ENCODE measurements around the gene GLI2. TPM values are rescaled to one million over a fixed set of nuclear protein-coding genes. Genes with fewer than 3 reads are reported as not detected.

The GLI2 gene
- total and polyA plus RNA-seq, 2 experiments from 2014 or later: 53.6 to 57.0 TPM

DNA sequence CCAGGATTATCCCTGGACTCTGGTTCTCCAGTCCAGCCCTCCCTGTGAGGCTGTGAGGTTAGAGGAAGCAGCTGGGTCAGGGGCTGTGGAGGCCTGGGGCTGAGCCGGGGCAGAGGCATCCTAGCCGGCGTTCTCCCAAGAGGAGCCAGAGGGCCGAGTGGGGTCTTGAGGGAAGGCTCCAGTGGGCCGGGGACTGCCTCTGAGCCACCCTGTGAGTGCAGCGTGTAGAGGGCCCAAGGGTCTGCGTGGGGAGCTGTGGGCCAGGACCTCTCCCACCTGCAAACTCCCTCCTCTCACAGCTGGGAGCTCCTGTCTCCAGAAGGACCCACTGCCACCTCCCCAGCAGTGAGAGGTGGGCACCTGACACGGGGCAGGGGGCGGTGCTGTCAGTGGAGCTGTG lies 41.0 kb downstream of the GLI2 start:
- Histone ChIP-seq H3K4me2 (no peak overlapping the region), H3K27ac (ENCODE audit: low read depth) (0 out of 2 replicates have a peak overlapping the region, but pooled peaks have one; percentile 45), H4K20me1 (replicated peaks; ENCODE audit: insufficient read depth) (peaks cover 28% of the 10 kb centered on the region), H3K4me1 (ENCODE audit: insufficient read depth) (peaks cover 49% of the 10 kb centered on the region), H2AFZ (no peak overlapping the region), H3K9me2 (ENCODE audit: insufficient read depth) (no peaks in the 10 kb centered on the region), H3K36me3 (ENCODE audit: insufficient read depth) (no peaks in the 10 kb centered on the region), H3K4me3 (no peak overlapping the region), H3K27me3 (ENCODE audit: insufficient read depth) (no peaks in the 10 kb centered on the region), H3F3A (replicated peaks; ENCODE audit: low read depth) (0 out of 2 replicates have a peak, but pooled peaks cover 8% of the 10 kb centered on the region), H3K79me2 (replicated peaks; ENCODE audit: insufficient read depth) (peaks cover 97% of the 10 kb centered on the region)
- H3K4me3 Mint-ChIP-seq: no peak overlapping the region
- H3K36me3 Mint-ChIP-seq (ENCODE audit: low read depth): no peaks in the 10 kb centered on the region
- H3K27me3 Mint-ChIP-seq (ENCODE audit: insufficient read depth, low read depth, poor library complexity): peaks cover 9% of the 10 kb centered on the region
- H3K27ac Mint-ChIP-seq: no peak overlapping the region
- TF ChIP-seq POLR2AphosphoS5 (IDR thresholded peaks at IDR 0.05; ENCODE audit: low read depth): no peak
- no peak for ATAC-seq
- no peaks in the 10 kb centered on the region for H3K9me3 Mint-ChIP-seq
- H3K4me1 Mint-ChIP-seq: peaks cover 59% of the 10 kb centered on the region
- no peak for DNase-seq (ENCODE audit: low spot score)

DNA sequence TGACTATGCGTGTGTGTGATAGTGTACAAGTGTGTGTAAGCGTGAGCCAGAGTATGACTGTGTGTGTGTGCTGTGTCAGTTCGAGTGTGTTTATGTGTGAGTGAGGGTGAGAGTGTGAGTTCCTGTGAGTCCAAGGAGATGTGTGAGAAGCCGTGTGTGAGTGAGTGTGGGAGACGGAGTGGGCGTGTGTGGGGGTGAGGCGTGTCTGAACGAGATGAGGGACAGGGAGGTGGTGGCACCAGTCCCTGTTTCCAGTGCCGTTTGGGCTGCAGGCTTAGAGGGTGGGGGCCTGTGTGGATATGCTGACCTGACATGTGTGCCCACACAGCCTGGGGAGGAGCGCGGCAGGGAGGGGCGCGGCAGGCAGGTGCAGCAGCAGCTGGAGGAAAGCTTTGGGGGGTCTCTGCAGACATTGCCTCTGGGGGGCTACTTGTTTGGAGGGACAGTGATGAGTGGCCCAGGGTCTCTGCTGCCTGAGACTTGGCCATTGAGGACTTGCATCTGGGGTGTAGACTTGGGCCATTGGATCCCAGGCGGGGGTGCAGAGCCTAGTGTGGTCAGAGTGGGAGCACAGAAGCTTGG lies 41.6 kb downstream of the GLI2 start:
- no peak overlapping the region for H3K4me3 ChIP-seq
- Mint-ChIP-seq H3K4me1 (peaks cover 58% of the 10 kb centered on the region), H3K36me3 (ENCODE audit: low read depth) (no peaks in the 10 kb centered on the region), H3K27me3 (ENCODE audit: insufficient read depth, low read depth, poor library complexity) (peaks cover 6% of the 10 kb centered on the region), H3K4me3 (no peak overlapping the region), H3K9me3 (no peaks in the 10 kb centered on the region), H3K27ac (no peak overlapping the region)
- H2AFZ ChIP-seq: no peak overlapping the region
- DNase-seq (ENCODE audit: low spot score) (no peak), ATAC-seq (no peak)
- H3K9me2 ChIP-seq (ENCODE audit: insufficient read depth): no peaks in the 10 kb centered on the region
- no peak overlapping the region for H3K4me2 ChIP-seq
- no peaks in the 10 kb centered on the region for H3K27me3 ChIP-seq (ENCODE audit: insufficient read depth)
- H3K27ac ChIP-seq (ENCODE audit: low read depth): 0 out of 2 replicates have a peak overlapping the region, but pooled peaks have one; percentile 45
- H3K4me1 ChIP-seq (ENCODE audit: insufficient read depth): peaks cover 43% of the 10 kb centered on the region
- H3K79me2 ChIP-seq (replicated peaks; ENCODE audit: insufficient read depth): peaks cover 97% of the 10 kb centered on the region
- peaks cover 12% of the 10 kb centered on the region; the same call in 1 of the 2 replicates for H3F3A ChIP-seq (replicated peaks; ENCODE audit: low read depth)
- peaks cover 22% of the 10 kb centered on the region for H4K20me1 ChIP-seq (replicated peaks; ENCODE audit: insufficient read depth)
- H3K36me3 ChIP-seq (ENCODE audit: insufficient read depth): no peaks in the 10 kb centered on the region
- TF ChIP-seq NANOG (IDR thresholded peaks at IDR 0.05; ENCODE audit: borderline replicate concordance): no peak
- TF ChIP-seq ZNF331 (CRISPR knock-in tag; IDR thresholded peaks at IDR 0.05; ENCODE audit: low read depth): no peak
- TF ChIP-seq EZH2 (IDR thresholded peaks at IDR 0.05; ENCODE audit: low read depth, unreplicated experiment): no peak
- TF ChIP-seq EZH2phosphoT487 (IDR thresholded peaks at IDR 0.05; ENCODE audit: unreplicated experiment): no peak
- TF ChIP-seq POLR2AphosphoS5 (IDR thresholded peaks at IDR 0.05; ENCODE audit: low read depth): no peak
- TF ChIP-seq, protein P1, sequence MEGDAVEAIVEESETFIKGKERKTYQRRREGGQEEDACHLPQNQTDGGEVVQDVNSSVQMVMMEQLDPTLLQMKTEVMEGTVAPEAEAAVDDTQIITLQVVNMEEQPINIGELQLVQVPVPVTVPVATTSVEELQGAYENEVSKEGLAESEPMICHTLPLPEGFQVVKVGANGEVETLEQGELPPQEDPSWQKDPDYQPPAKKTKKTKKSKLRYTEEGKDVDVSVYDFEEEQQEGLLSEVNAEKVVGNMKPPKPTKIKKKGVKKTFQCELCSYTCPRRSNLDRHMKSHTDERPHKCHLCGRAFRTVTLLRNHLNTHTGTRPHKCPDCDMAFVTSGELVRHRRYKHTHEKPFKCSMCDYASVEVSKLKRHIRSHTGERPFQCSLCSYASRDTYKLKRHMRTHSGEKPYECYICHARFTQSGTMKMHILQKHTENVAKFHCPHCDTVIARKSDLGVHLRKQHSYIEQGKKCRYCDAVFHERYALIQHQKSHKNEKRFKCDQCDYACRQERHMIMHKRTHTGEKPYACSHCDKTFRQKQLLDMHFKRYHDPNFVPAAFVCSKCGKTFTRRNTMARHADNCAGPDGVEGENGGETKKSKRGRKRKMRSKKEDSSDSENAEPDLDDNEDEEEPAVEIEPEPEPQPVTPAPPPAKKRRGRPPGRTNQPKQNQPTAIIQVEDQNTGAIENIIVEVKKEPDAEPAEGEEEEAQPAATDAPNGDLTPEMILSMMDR (conservative IDR thresholded peaks at IDR 0.05; ENCODE audit: low read depth in 2 of 2): no peak
- no peak for TF ChIP-seq STAT1 (IDR thresholded peaks at IDR 0.05; ENCODE audit: unreplicated experiment)
- TF ChIP-seq, protein P2, sequence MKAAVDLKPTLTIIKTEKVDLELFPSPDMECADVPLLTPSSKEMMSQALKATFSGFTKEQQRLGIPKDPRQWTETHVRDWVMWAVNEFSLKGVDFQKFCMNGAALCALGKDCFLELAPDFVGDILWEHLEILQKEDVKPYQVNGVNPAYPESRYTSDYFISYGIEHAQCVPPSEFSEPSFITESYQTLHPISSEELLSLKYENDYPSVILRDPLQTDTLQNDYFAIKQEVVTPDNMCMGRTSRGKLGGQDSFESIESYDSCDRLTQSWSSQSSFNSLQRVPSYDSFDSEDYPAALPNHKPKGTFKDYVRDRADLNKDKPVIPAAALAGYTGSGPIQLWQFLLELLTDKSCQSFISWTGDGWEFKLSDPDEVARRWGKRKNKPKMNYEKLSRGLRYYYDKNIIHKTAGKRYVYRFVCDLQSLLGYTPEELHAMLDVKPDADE (IDR thresholded peaks at IDR 0.05): no peak
- no peak for TF ChIP-seq CREB1 (CRISPR knock-in tag; IDR thresholded peaks at IDR 0.05; ENCODE audit: low read depth)
- no peak for TF ChIP-seq ZNF114 (CRISPR knock-in tag; IDR thresholded peaks at IDR 0.05)
- TF ChIP-seq, protein P3, sequence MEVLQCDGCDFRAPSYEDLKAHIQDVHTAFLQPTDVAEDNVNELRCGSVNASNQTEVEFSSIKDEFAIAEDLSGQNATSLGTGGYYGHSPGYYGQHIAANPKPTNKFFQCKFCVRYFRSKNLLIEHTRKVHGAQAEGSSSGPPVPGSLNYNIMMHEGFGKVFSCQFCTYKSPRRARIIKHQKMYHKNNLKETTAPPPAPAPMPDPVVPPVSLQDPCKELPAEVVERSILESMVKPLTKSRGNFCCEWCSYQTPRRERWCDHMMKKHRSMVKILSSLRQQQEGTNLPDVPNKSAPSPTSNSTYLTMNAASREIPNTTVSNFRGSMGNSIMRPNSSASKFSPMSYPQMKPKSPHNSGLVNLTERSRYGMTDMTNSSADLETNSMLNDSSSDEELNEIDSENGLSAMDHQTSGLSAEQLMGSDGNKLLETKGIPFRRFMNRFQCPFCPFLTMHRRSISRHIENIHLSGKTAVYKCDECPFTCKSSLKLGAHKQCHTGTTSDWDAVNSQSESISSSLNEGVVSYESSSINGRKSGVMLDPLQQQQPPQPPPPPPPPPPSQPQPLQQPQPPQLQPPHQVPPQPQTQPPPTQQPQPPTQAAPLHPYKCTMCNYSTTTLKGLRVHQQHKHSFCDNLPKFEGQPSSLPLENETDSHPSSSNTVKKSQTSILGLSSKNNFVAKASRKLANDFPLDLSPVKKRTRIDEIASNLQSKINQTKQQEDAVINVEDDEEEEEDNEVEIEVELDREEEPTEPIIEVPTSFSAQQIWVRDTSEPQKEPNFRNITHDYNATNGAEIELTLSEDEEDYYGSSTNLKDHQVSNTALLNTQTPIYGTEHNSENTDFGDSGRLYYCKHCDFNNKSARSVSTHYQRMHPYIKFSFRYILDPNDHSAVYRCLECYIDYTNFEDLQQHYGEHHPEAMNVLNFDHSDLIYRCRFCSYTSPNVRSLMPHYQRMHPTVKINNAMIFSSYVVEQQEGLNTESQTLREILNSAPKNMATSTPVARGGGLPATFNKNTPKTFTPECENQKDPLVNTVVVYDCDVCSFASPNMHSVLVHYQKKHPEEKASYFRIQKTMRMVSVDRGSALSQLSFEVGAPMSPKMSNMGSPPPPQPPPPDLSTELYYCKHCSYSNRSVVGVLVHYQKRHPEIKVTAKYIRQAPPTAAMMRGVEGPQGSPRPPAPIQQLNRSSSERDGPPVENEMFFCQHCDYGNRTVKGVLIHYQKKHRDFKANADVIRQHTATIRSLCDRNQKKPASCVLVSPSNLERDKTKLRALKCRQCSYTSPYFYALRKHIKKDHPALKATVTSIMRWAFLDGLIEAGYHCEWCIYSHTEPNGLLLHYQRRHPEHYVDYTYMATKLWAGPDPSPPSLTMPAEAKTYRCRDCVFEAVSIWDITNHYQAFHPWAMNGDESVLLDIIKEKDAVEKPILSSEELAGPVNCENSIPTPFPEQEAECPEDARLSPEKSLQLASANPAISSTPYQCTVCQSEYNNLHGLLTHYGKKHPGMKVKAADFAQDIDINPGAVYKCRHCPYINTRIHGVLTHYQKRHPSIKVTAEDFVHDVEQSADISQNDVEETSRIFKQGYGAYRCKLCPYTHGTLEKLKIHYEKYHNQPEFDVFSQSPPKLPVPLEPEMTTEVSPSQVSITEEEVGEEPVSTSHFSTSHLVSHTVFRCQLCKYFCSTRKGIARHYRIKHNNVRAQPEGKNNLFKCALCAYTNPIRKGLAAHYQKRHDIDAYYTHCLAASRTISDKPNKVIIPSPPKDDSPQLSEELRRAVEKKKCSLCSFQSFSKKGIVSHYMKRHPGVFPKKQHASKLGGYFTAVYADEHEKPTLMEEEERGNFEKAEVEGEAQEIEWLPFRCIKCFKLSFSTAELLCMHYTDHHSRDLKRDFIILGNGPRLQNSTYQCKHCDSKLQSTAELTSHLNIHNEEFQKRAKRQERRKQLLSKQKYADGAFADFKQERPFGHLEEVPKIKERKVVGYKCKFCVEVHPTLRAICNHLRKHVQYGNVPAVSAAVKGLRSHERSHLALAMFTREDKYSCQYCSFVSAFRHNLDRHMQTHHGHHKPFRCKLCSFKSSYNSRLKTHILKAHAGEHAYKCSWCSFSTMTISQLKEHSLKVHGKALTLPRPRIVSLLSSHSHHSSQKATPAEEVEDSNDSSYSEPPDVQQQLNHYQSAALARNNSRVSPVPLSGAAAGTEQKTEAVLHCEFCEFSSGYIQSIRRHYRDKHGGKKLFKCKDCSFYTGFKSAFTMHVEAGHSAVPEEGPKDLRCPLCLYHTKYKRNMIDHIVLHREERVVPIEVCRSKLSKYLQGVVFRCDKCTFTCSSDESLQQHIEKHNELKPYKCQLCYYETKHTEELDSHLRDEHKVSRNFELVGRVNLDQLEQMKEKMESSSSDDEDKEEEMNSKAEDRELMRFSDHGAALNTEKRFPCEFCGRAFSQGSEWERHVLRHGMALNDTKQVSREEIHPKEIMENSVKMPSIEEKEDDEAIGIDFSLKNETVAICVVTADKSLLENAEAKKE (CRISPR knock-in tag; IDR thresholded peaks at IDR 0.05): no peak
- no peak for TF ChIP-seq JUNB (IDR thresholded peaks at IDR 0.05; ENCODE audit: unreplicated experiment)
